Ovary (tissue), 9 donors: Measurements from ENCODE around the gene HNRNPA2B1. TPM values are rescaled to one million over a fixed set of nuclear protein-coding genes. Genes with fewer than 3 reads are reported as not detected.

ENCODE experiments used
- DNase-seq, 5 donors: peaks; one replicate each; pipeline ENCODE4 v3.0.0-alpha.2; 2019 to 2020
- H3K27ac ChIP-seq, 2 donors: fragments of 200-600 bp; one replicate each; pipeline versions ENCODE4 v1.5.1 to v1.8.0; 2019 to 2022
- H3K27me3 ChIP-seq: fragments of 200-600 bp; one replicate; pipeline ENCODE4 v1.8.0; 2022
- H3K36me3 ChIP-seq: fragments of 200-600 bp; sonication (generic); one replicate; pipeline ENCODE4 v1.5.1; 2019
- H3K4me1 ChIP-seq: one replicate; pipeline ENCODE4 v1.8.1; 2013; ENCODE audit warnings: mild to moderate bottlenecking, moderate library complexity; ENCODE audit not compliant: insufficient read depth
- H3K4me3 ChIP-seq: fragments of 200-600 bp; sonication (generic); one replicate; pipeline ENCODE4 v1.5.1; 2017
- H3K9me3 ChIP-seq, 2 donors: fragments of 200-600 bp in 1 of 2; sonication (generic) in 1 of 2; one replicate each; pipeline versions ENCODE4 v1.5.1 to v1.8.1; 2013 to 2019; ENCODE audit warnings: mild to moderate bottlenecking in 1 of 2, moderate library complexity in 1 of 2
- CTCF ChIP-seq, 3 donors: fragments of 450-650 bp in 2 of 3; fragments of 200-600 bp in 1 of 3; IDR thresholded peaks; one replicate each; pipeline versions ENCODE4 v1.5.1 to v1.8.0; 2016 to 2022; ENCODE audit warnings: antibody characterized with exemption in 3 of 3, mild to moderate bottlenecking in 1 of 3
- EP300 ChIP-seq: sonication (generic); formaldehyde crosslinking; IDR thresholded peaks from one replicate; pipeline ENCODE4 v1.6.1; 2017; ENCODE audit warnings: antibody characterized with exemption
- POLR2A ChIP-seq: fragments of 450-650 bp; IDR thresholded peaks from one replicate; pipeline ENCODE4 v1.6.1; 2017; ENCODE audit warnings: antibody characterized with exemption, mild to moderate bottlenecking, moderate library complexity
- WGBS, 3 donors: extraction: QIAGEN DNeasy Blood & Tissue Kit in 1 of 3; methylation state at CpG; one replicate each; pipeline versions ENCODE4 v1.1.5 to v1.1.7; 2013 to 2017; 5-methylcytosine and 5-hydroxymethylcytosine counted together
- intact Hi-C, 4 donors: fragments of 100-400 bp; cut with DNase I; formaldehyde crosslinking; loops; one replicate each; pipeline versions ENCODE4 v1.11.0 to v1.15.1; 2022 to 2023
- polyA plus RNA-seq, 2 donors: library from polyadenylated mRNA; stranded (reverse); fragments of 200-250 nt in 1 of 2; fragments of 350-450 nt in 1 of 2; fragmentation: Illumina TruSeq in 1 of 2; extraction: RNeasy Lipid Tissue Mini Kit (QIAGEN cat#74804) in 1 of 2; gene quantifications; one replicate each; pipeline ENCODE4 v1.2.3, GENCODE V29; 2013 to 2014
- total RNA-seq, 7 donors: library from RNA; depleted of rRNA in 2 of 7; stranded (reverse); fragments of >200 nt in 2 of 7; fragmentation: NEBNext Ultra II Directional in 3 of 7; extraction: Animal tissue kit (Norgen Biotek cat#: 25700) in 3 of 7; gene quantifications; one replicate each; pipeline versions ENCODE4 v1.1.0 to v1.2.4, GENCODE V29; 2016 to 2023
- donor health status: DM: no; HTN: no; CAD: no; lungs with moderate emphysema.
- donor health status: DM: no; HTN: no; CAD: no.
- donor health status: Bipolar disorder and iron deficiency.
- donor health status: DM: yes; HTN: yes; CAD: no.
- donor health status: DM: no; HTN: no; CAD: no.
- donor health status: DM: yes; HTN: yes; CAD: no.

Gene HNRNPA2B1
- total and polyA plus RNA-seq, 9 donors: 236 to 659 (median 413) TPM

GRCh38 chr7:26216049-26216448, 15.5 kb upstream of the HNRNPA2B1 start:
- no peaks in the 10 kb centered on the region for H3K9me3 ChIP-seq
- no peak overlapping the region for H3K27ac ChIP-seq
- H3K4me1 ChIP-seq: no peaks in the 10 kb centered on the region
- H3K27me3 ChIP-seq: no peaks in the 10 kb centered on the region
- DNase-seq: no peak
- intact Hi-C loops: no loop called here
- no peak for TF ChIP-seq CTCF (IDR thresholded peaks at IDR 0.05)
- TF ChIP-seq POLR2A: no peak
- no peak for TF ChIP-seq EP300
- H3K36me3 ChIP-seq: no peaks in the 10 kb centered on the region
- WGBS, 3 donors: 72 to 82% (median 76%) methylated on average over 2 of the region's 2 CpGs
- H3K4me3 ChIP-seq: no peak overlapping the region

- TF ChIP-seq CTCF (IDR thresholded peaks at IDR 0.05) (no peak), EP300 (no peak), POLR2A (no peak)
- intact Hi-C loops: no loop called here
- WGBS, 3 donors: 80 to 83% (median 83%) methylated on average over 5 of the region's 5 CpGs
These were observed 13.4 kb upstream of the HNRNPA2B1 start for GRCh38 chr7:26213807-26214515.

GRCh38 chr7:26212921-26213718, 12.6 kb upstream of the HNRNPA2B1 start:
- WGBS, 3 donors: 84 to 94% (median 89%) methylated on average over 2 of the region's 2 CpGs
- intact Hi-C loops: no loop called here
- H3K36me3 ChIP-seq: no peaks in the 10 kb centered on the region

More at GRCh38 chr7:26213807-26214515, 13.4 kb upstream of the HNRNPA2B1 start:
- H3K4me1 ChIP-seq: no peaks in the 10 kb centered on the region
- H3K36me3 ChIP-seq: no peaks in the 10 kb centered on the region
- H3K4me3 ChIP-seq: no peak overlapping the region
- no peaks in the 10 kb centered on the region for H3K27me3 ChIP-seq
- H3K9me3 ChIP-seq: no peaks in the 10 kb centered on the region
- no peak for DNase-seq
- H3K27ac ChIP-seq: no peak overlapping the region

GRCh38 chr7:26208040-26208439, 7.5 kb upstream of the HNRNPA2B1 start:
- peaks cover 1% of the 10 kb centered on the region for H3K4me1 ChIP-seq
- TF ChIP-seq EP300 (no peak), POLR2A (no peak), CTCF (IDR thresholded peaks at IDR 0.05) (no peak)
- no peak overlapping the region for H3K4me3 ChIP-seq
- H3K9me3 ChIP-seq: no peaks in the 10 kb centered on the region
- H3K36me3 ChIP-seq: no peaks in the 10 kb centered on the region
- no peaks in the 10 kb centered on the region for H3K27me3 ChIP-seq
- H3K27ac ChIP-seq: no peak overlapping the region
- WGBS, 3 donors: 83 to 85% (median 85%) methylated on average over 5 of the region's 5 CpGs
- intact Hi-C loops: loop anchor here in 1 of 4 donors (10.0 kb wide), 1 partner anchor 947 kb away; the partner anchor contains the start of genes HOXA3 and HOXA7
- DNase-seq: no peak

More at GRCh38 chr7:26212921-26213718, 12.6 kb upstream of the HNRNPA2B1 start:
- Histone ChIP-seq H3K9me3 (no peaks in the 10 kb centered on the region), H3K4me3 (no peak overlapping the region), H3K27ac (no peak overlapping the region), H3K27me3 (no peaks in the 10 kb centered on the region), H3K4me1 (no peaks in the 10 kb centered on the region)
- TF ChIP-seq EP300 (no peak), POLR2A (no peak)
- no peak for DNase-seq
